HepG2 (cell line): Measurements from ENCODE around the gene RNF13. TPM values are rescaled to one million over a fixed set of nuclear protein-coding genes. Genes with fewer than 3 reads are reported as not detected.
A peak's percentile ranks its signal among the peaks of the same experiment; 100 is the strongest.

Experiments
- ARNT ChIP-seq: fragments of 450-650 bp; IDR thresholded peaks from 2 replicates; pipeline ENCODE4 v1.6.1; 2017
- ARNTL ChIP-seq: sonication (generic); formaldehyde crosslinking; IDR thresholded peaks from 2 replicates; pipeline ENCODE4 v1.4.0; 2020; ENCODE audit warnings: mild to moderate bottlenecking, missing genetic modification reagents
- CHD2 ChIP-seq: IDR thresholded peaks from 2 replicates; pipeline ENCODE4 v1.6.1; 2011; ENCODE audit warnings: low read depth, low read length, improper control_type of control experiment
- ELF1 ChIP-seq: sonication (generic); formaldehyde crosslinking; IDR thresholded peaks from 2 replicates; pipeline ENCODE4 v1.4.0; 2020; ENCODE audit warnings: missing genetic modification reagents
- GTF2F1 ChIP-seq: fragments of 150-350 bp; IDR thresholded peaks from 2 replicates; pipeline ENCODE4 v1.6.1; 2014; ENCODE audit warnings: low read length
- IRX3 ChIP-seq: sonication (generic); formaldehyde crosslinking; IDR thresholded peaks from 2 replicates; pipeline ENCODE4 v1.8.1; 2023; ENCODE audit warnings: mild to moderate bottlenecking, low read depth, missing genetic modification reagents, borderline replicate concordance
- NFYB ChIP-seq: sonication (generic); formaldehyde crosslinking; IDR thresholded peaks from 2 replicates; pipeline ENCODE4 v1.4.0; 2020; ENCODE audit warnings: missing genetic modification reagents
- NKX3-1 ChIP-seq: sonication (generic); formaldehyde crosslinking; IDR thresholded peaks from 2 replicates; pipeline ENCODE4 v1.5.0; 2020; ENCODE audit warnings: missing genetic modification reagents
- REXO4 ChIP-seq: sonication (generic); formaldehyde crosslinking; IDR thresholded peaks from 2 replicates; pipeline ENCODE4 v1.8.0; 2022; ENCODE audit warnings: missing genetic modification reagents, mild to moderate bottlenecking, borderline replicate concordance
- RXRB ChIP-seq: IDR thresholded peaks from 2 replicates; pipeline ENCODE4 v1.6.1; 2016; ENCODE audit warnings: borderline replicate concordance, missing genetic modification reagents, missing compliant biosample characterization
- SCMH1 ChIP-seq: sonication (generic); formaldehyde crosslinking; IDR thresholded peaks from 2 replicates; pipeline ENCODE4 v1.9.0; 2021; ENCODE audit warnings: missing genetic modification reagents, mild to moderate bottlenecking, borderline replicate concordance
- SIN3A ChIP-seq: IDR thresholded peaks from 2 replicates; pipeline ENCODE4 v1.6.1; 2011; ENCODE audit warnings: low read depth, mild to moderate bottlenecking, control low read depth, low read length, borderline replicate concordance
- ZBTB21 ChIP-seq: sonication (generic); formaldehyde crosslinking; IDR thresholded peaks from 2 replicates; pipeline ENCODE4 v1.4.0; 2020; ENCODE audit warnings: missing genetic modification reagents
- ZFP37 ChIP-seq: sonication (generic); formaldehyde crosslinking; IDR thresholded peaks from 2 replicates; pipeline ENCODE4 v1.4.0; 2020; ENCODE audit warnings: missing genetic modification reagents, borderline replicate concordance
- ZNF496 ChIP-seq: sonication (generic); formaldehyde crosslinking; IDR thresholded peaks from 2 replicates; pipeline ENCODE4 v1.8.1; 2023; ENCODE audit warnings: mild to moderate bottlenecking, moderate library complexity, missing genetic modification reagents; ENCODE audit not compliant: insufficient replicate concordance
- ZNF569 ChIP-seq: sonication (generic); formaldehyde crosslinking; IDR thresholded peaks from 2 replicates; pipeline ENCODE4 v1.5.0; 2020; ENCODE audit warnings: mild to moderate bottlenecking, missing genetic modification reagents, moderate library complexity, borderline replicate concordance
- ZNF788 ChIP-seq: sonication (generic); formaldehyde crosslinking; IDR thresholded peaks from 2 replicates; pipeline ENCODE4 v1.5.0; 2020; ENCODE audit warnings: mild to moderate bottlenecking, missing genetic modification reagents, borderline replicate concordance
- polyA plus RNA-seq, 8 experiments: library from polyadenylated mRNA; depleted of rRNA in 3 of 8; stranded (reverse) in 7 of 8; unstranded in 1 of 8; fragments of >200 nt; fragmentation: Illumina TruSeq in 4 of 8; extraction: Trizol in 4 of 8; gene quantifications; 2 replicates each; pipeline versions ENCODE4 v1.2.1 to v1.2.3, GENCODE V29; 2011 to 2016; ENCODE audit warnings: low read depth in 4 of 8, missing spikeins in 1 of 8, mixed read lengths in 1 of 8; ENCODE audit not compliant: insufficient read depth in 1 of 8
- total RNA-seq, 5 experiments: library from RNA; depleted of rRNA; stranded (reverse); fragments of >200 nt; fragmentation: Illumina TruSeq; extraction: Trizol; gene quantifications; 2 replicates each; pipeline ENCODE4 v1.2.3, GENCODE V29; 2016; ENCODE audit warnings: low read depth in 1 of 5
- TF ChIP-seq, protein P1 (sequence below), 2 experiments: sonication (generic) in 1 of 2; formaldehyde crosslinking in 1 of 2; IDR thresholded peaks; 2 replicates each; pipeline versions ENCODE4 v1.6.1 to v1.9.0; 2014 to 2022; ENCODE audit warnings: antibody characterized with exemption in 1 of 2, borderline replicate concordance in 1 of 2, inconsistent platforms in 1 of 2, low read depth in 1 of 2, missing genetic modification reagents in 1 of 2
- TF ChIP-seq, protein P2 (sequence below): IDR thresholded peaks from 2 replicates; pipeline ENCODE4 v1.6.1; 2016
- TF ChIP-seq, protein P3 (sequence below), 2 experiments: sonication (generic) in 1 of 2; formaldehyde crosslinking in 1 of 2; IDR thresholded peaks; 2 replicates each; pipeline versions ENCODE4 v1.5.1 to v1.6.1; 2011 to 2020; ENCODE audit warnings: borderline replicate concordance in 1 of 2, low read depth in 1 of 2, low read length in 1 of 2, mild to moderate bottlenecking in 1 of 2, missing genetic modification reagents in 1 of 2, moderate library complexity in 1 of 2

Gene RNF13
- total and polyA plus RNA-seq, 2 of the 13 experiments (the other 11 are each of a cell fraction or from before 2014, with no cell fraction given), result 39.8 to 46.0 TPM

DNA sequence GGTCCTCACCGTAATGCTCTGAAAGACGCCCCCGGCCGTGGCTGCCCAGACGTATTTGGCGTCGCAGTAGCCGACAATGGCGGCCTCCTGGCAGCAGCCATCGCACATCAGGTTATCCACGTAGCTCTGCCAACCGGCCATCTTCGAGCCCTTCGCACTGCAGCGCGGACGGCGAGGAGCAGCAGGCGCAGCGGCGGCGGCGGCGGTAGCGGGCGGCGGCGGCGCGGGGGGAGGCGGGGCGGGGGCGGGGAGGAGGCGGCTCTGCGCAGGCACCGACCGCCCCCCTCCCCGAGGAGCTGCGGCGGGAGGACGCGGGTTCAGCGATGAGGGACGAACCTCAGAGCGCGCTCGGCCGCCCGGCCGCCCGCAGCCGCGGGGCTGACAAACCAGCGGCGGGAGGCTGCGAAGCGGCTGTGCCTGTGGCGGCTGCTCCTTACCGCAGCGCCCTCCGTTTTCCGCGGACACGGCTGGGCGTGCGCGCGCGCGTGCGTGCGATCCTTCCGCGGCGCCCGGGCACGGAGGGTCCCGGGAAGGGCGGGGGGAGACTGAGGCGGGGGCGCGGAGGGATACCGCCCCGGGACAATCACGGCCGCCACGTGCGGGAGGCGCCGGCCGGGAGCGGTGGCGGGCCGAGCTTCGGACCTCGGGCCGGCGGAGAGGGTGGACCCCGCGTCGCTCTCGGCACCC lies 157.8 kb downstream of the RNF13 start, which contains the start of gene PFN2 (continued):
- TF ChIP-seq, protein P1, sequence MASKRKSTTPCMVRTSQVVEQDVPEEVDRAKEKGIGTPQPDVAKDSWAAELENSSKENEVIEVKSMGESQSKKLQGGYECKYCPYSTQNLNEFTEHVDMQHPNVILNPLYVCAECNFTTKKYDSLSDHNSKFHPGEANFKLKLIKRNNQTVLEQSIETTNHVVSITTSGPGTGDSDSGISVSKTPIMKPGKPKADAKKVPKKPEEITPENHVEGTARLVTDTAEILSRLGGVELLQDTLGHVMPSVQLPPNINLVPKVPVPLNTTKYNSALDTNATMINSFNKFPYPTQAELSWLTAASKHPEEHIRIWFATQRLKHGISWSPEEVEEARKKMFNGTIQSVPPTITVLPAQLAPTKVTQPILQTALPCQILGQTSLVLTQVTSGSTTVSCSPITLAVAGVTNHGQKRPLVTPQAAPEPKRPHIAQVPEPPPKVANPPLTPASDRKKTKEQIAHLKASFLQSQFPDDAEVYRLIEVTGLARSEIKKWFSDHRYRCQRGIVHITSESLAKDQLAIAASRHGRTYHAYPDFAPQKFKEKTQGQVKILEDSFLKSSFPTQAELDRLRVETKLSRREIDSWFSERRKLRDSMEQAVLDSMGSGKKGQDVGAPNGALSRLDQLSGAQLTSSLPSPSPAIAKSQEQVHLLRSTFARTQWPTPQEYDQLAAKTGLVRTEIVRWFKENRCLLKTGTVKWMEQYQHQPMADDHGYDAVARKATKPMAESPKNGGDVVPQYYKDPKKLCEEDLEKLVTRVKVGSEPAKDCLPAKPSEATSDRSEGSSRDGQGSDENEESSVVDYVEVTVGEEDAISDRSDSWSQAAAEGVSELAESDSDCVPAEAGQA (IDR thresholded peaks at IDR 0.05; ENCODE audit: low read depth), result no peak
- TF ChIP-seq, protein P1 (CRISPR knock-in tag; IDR thresholded peaks at IDR 0.05; ENCODE audit: borderline replicate concordance), result peak; percentile 32; the same call in 1 of the 2 replicates
- TF ChIP-seq CHD2 (peak; percentile 84), ZFP37 (CRISPR knock-in tag) (no peak), ZNF788 (peak; percentile 68; the same call in 1 of the 2 replicates), ZBTB21 (CRISPR knock-in tag) (no peak), REXO4 (CRISPR knock-in tag) (0 out of 2 replicates have a peak, but pooled peaks have one; percentile 83), RXRB (peak; percentile 10; the same call in 1 of the 2 replicates), SCMH1 (CRISPR knock-in tag) (no peak), ARNT (no peak), NFYB (CRISPR knock-in tag) (no peak), IRX3 (CRISPR knock-in tag) (peak; percentile 96), GTF2F1 (no peak), ARNTL (CRISPR knock-in tag) (peak; percentile 78), ZNF569 (CRISPR knock-in tag) (no peak), ELF1 (CRISPR knock-in tag) (no peak), ZNF496 (CRISPR knock-in tag) (no peak), SIN3A (peak; percentile 5; the same call in 1 of the 2 replicates), NKX3-1 (CRISPR knock-in tag) (0 out of 2 replicates have a peak, but pooled peaks have one; percentile 19)
- TF ChIP-seq, protein P2, sequence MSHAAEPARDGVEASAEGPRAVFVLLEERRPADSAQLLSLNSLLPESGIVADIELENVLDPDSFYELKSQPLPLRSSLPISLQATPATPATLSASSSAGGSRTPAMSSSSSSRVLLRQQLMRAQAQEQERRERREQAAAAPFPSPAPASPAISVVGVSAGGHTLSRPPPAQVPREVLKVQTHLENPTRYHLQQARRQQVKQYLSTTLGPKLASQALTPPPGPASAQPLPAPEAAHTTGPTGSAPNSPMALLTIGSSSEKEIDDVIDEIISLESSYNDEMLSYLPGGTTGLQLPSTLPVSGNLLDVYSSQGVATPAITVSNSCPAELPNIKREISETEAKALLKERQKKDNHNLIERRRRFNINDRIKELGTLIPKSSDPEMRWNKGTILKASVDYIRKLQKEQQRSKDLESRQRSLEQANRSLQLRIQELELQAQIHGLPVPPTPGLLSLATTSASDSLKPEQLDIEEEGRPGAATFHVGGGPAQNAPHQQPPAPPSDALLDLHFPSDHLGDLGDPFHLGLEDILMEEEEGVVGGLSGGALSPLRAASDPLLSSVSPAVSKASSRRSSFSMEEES (CRISPR knock-in tag), result peak; percentile 55; the same call in 1 of the 2 replicates
- TF ChIP-seq, protein P3, sequence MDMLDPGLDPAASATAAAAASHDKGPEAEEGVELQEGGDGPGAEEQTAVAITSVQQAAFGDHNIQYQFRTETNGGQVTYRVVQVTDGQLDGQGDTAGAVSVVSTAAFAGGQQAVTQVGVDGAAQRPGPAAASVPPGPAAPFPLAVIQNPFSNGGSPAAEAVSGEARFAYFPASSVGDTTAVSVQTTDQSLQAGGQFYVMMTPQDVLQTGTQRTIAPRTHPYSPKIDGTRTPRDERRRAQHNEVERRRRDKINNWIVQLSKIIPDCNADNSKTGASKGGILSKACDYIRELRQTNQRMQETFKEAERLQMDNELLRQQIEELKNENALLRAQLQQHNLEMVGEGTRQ (IDR thresholded peaks at IDR 0.05; ENCODE audit: low read depth, low read length), result no peak
- TF ChIP-seq, protein P3 (CRISPR knock-in tag; IDR thresholded peaks at IDR 0.05; ENCODE audit: borderline replicate concordance), result no peak
